Eye (tissue), 1 donor: ENCODE data around the gene RADIL.

ENCODE experiments used
- DNase-seq: peaks from one replicate; pipeline ENCODE4 v3.0.0-alpha.2; 2015

RADIL gene

GRCh38 chr7:4789194-4790077 lies 94.1 kb downstream of the RADIL start:
- DNase-seq = no peak

- no peak for DNase-seq
Observed at GRCh38 chr7:4788627-4789189, 94.8 kb downstream of the RADIL start.

GRCh38 chr7:4787947-4788626 lies 95.4 kb downstream of the RADIL start:
- no peak for DNase-seq

DNA sequence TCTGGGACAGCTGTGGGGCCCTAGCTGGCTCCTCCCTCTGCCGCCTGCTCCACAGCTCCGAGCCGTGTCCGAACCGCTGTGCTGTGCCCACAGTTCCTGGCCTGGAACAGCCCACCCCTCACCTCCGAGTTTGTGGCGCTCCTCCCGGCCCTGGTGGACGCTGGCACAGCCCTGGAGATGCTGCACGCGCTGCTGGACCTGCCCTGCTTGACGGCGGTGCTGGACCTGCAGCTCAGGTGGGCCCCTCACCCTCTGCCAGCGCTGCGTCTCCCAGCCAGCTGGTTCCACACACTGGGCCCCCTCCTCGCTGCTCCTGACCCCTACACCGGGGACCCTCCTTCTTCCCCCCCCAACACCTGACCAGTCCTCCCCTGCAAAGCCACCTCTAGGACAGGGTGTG lies 96.0 kb downstream of the RADIL start:
- DNase-seq = no peak

- DNase-seq = no peak
Observed at GRCh38 chr7:4786015-4786414, 97.5 kb downstream of the RADIL start.

- no peak for DNase-seq
Observed at GRCh38 chr7:4785371-4785770, 98.1 kb downstream of the RADIL start.

- no peak for DNase-seq
Observed at GRCh38 chr7:4784799-4785198, 98.7 kb downstream of the RADIL start.

DNA sequence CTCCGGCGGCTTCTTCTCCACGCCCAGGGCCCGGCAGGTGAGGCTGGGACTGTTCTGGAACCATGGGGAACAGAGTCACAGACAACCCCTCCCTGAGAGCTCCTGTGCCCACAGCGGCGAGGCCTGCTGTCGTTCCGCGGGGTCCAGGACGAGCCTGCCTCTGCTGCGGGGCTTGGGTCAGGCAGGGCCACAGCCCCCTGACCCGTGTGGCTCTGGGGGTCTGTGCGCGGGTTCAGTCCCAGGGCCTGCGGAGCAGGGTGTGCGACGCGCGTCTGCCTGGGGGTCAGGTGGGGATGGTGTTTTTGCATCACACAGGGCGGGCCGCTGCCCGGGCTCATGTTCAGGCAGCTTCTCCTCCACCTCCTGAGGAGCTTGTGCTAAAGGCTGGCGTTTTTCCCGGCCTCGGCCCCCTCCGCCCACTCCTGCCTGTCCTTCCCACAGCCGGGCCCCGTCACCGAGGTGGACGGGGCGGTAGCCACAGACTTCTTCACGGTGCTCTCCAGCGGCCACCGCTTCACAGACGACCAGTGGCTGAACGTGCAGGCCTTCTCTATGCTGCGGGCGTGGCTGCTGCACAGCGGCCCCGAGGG lies 99.7 kb downstream of the RADIL start:
- no peak for DNase-seq

DNA sequence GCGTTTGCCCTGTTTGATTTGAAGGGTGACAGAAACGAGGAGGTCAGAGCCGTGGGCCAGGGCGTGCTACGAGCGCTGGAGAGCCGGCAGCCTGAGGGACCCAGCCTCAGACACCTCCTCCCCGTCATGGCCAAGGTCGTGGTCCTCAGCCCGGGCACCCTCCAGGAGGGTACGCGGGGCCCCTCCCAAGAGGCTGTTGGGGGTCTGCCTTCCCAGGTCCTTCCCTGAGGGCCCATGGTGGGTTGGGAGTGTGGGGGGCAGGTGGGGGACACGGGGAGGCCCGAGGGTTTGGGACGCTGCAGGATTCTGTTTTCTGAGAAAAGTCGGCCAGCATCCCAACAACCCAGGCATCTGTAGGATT lies 100.2 kb downstream of the RADIL start:
- DNase-seq = no peak

DNA sequence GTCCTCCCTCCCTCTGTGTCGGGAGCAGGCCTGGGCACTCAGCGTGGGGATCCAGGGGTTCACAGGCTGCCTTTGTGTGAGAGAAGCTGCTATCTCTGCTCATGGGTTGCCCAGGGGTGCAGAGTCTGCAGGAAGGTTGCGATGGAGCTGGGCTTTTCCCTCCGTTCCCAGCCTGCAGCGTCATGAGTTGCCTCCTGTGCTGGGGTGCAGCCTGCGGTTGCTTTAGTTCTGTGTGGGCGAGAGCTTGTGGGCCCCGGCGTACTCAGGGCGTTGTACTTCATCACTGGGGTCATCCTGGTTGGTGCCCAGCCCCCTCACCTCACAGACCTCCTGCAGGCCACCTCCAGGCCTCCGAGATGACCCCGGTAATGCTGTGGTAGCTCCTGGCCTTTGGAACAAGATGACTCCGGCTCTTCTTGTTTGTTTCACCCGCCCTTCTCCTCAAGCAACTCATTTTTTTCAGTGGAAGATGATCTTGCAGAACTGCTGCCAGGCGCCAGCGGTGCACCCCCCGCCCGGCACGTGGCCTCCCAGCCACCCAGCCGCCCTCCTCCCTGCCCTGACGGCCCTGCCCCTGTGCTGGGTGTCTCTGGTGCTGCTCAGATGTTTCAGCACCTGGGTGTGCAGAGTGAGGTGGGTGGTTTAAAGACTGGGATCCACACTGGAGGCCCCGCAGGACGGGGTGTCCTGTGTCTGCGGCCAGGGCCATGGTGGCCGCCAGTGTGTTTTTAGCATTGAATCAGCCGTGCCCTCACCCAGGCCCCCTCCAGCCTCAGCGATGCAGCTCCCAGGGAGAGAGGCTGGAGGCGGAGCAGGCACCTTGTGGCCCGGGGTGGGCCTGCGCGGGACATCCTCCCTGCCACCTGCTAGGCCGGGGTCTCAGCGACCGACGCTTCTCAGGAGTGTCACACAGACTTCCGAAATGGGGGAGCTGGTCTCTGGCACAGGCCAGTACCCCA lies 100.9 kb downstream of the RADIL start:
- DNase-seq = no peak

GRCh38 chr7:4781366-4782069 lies 102.0 kb downstream of the RADIL start:
- DNase-seq = no peak

- no peak for DNase-seq
Observed at GRCh38 chr7:4779118-4779517, 104.4 kb downstream of the RADIL start.

GRCh38 chr7:4775848-4776623 lies 107.5 kb downstream of the RADIL start:
- no peak for DNase-seq

GRCh38 chr7:4775250-4775847 lies 108.2 kb downstream of the RADIL start, which contains the start of gene AP5Z1:
Gene AP5Z1, plus strand, starts transcription at chr7:4775623. Its CDS starts 93 bp downstream, at chr7:4775716.
- peak; percentile 98 for DNase-seq

- DNase-seq = no peak
Observed at GRCh38 chr7:4774658-4775249, 108.8 kb downstream of the RADIL start.

DNA sequence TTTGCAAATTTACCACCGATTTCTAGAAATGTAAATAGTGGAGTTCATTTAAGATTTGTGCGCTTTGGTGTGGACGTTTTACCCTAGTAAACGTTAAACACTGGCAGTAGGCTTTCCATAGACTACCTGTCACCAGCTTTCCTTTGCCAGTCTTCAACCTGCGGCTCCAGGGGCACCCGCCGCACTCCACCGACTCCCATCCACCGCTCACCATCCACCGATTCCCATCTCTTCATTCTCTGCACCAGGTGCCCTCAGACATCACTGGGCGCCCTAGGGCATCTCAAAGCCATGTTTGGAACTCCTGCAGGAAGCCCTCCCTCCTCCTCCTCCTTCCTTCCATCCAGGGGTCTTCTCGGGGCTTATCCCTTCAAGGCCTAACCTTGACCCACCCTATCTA lies 109.5 kb downstream of the RADIL start:
- DNase-seq = no peak

DNA sequence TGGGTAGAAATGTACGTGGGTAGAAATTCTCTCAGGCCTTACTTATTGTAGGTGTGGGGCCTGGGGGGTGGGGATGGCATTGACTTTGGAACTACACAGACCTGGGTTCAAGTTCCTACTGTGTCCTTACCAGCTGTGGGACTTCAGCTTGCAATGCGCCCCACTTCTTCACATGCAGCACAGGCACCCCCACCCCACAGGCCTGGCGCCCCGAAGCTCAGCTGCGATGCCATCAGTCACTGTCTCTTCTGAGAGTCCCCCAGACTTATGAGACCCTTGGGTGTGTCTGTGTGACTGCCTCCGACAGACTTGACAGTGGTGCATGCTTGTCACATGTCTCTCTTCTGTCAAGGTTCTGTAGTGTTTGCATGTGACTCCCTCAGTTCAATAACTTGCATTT lies 111.2 kb downstream of the RADIL start:
- no peak for DNase-seq

DNA sequence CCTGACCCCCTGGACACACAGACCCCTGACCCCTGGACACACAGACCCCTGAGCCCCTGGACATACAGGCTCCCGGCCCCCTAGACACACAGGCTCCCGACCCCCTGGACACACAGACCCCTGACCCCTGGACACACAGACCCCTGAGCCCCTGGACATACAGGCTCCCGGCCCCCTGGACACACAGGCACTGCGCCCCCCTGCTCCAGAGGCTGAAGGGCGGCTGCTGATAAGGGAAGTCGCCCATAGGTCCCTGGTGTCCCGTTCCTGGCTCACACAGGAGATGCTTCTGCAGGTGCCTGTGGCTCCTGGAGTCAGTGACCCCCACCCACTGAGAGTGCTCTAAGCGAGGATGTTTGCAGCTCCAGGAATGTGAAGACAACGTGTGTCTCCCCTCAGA lies 111.8 kb downstream of the RADIL start:
- no peak for DNase-seq

GRCh38 chr7:4770886-4771285 lies 112.6 kb downstream of the RADIL start:
- no peak for DNase-seq

GRCh38 chr7:4769761-4770160 lies 113.8 kb downstream of the RADIL start:
- no peak for DNase-seq
